ENCODE measurements around the gene MYH9.

MYH9 gene

DNA sequence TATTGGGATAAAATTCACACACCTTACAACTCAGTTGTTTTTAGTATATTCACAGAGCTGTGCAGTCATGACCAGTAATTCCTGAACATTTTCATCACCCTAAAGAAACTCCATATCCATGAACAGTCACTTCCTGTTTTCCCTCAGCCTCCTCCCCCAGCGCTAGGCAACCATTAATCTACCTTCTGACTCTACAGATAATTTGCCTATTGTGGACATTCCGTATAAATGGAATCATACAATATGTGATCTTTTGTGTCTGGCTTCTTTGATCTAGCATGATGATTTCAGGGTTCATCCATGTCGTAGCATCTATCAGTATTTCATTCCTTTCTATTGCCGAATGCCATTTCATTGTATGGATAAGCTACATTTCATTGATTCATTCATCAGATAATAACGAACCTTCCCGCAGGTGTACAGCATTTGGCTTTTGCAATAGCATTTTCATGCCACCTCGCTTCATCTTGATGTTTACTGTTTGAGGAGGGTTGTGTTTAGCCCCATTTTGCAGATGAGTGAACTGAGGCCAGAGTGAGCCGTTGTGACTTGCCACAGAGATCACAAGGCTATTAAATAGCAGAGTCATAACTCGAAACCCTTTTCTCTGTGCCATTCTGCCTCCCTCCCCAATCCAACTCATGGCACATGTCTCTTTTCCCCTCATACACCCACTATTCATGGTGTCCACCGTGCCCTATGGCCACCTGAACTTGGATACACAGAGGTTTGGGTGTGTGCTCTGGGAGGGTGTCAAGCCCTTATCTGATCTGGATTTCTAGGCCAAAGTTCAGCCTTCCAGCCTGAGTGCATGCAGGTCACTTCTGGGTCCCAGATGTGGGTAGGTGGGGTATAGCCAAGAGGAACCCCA, 11.1 kb upstream of the MYH9 start:
- no peaks in the 10 kb centered on the region for H3K9me2 ChIP-seq (replicated peaks; ENCODE audit: insufficient read depth, low read length)
- no peaks in the 10 kb centered on the region for H3K4me1 ChIP-seq (ENCODE audit: low read length)
- H3K4me2 ChIP-seq (ENCODE audit: low read depth, low read length): no peak overlapping the region
- no peak overlapping the region for H3K27ac ChIP-seq (ENCODE audit: low read length)
- no peaks in the 10 kb centered on the region for H3K9me3 ChIP-seq (replicated peaks; ENCODE audit: insufficient read depth, low read length)
- TF ChIP-seq EZH2phosphoT487 (IDR thresholded peaks at IDR 0.05; ENCODE audit: low read length): no peak
- no peak for TF ChIP-seq EZH2 (optimal IDR thresholded peaks at IDR 0.05; ENCODE audit: low read depth, low read length)
- TF ChIP-seq, protein P1, sequence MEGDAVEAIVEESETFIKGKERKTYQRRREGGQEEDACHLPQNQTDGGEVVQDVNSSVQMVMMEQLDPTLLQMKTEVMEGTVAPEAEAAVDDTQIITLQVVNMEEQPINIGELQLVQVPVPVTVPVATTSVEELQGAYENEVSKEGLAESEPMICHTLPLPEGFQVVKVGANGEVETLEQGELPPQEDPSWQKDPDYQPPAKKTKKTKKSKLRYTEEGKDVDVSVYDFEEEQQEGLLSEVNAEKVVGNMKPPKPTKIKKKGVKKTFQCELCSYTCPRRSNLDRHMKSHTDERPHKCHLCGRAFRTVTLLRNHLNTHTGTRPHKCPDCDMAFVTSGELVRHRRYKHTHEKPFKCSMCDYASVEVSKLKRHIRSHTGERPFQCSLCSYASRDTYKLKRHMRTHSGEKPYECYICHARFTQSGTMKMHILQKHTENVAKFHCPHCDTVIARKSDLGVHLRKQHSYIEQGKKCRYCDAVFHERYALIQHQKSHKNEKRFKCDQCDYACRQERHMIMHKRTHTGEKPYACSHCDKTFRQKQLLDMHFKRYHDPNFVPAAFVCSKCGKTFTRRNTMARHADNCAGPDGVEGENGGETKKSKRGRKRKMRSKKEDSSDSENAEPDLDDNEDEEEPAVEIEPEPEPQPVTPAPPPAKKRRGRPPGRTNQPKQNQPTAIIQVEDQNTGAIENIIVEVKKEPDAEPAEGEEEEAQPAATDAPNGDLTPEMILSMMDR (IDR thresholded peaks at IDR 0.05; ENCODE audit: low read length): no peak
- H3K36me3 ChIP-seq (replicated peaks; ENCODE audit: insufficient read depth, low read length): no peaks in the 10 kb centered on the region
- no peak overlapping the region for H3K4me3 ChIP-seq (ENCODE audit: low read length)
- no peaks in the 10 kb centered on the region for H4K20me1 ChIP-seq (ENCODE audit: insufficient read depth, low read length)
- no peaks in the 10 kb centered on the region for H3F3A ChIP-seq (ENCODE audit: insufficient read depth, low read length)
- no peaks in the 10 kb centered on the region for H3K79me2 ChIP-seq (ENCODE audit: low read length)
- no peak for DNase-seq
- no peak overlapping the region for H3K9ac ChIP-seq (ENCODE audit: low read length)
- H2AFZ ChIP-seq (ENCODE audit: low read length): no peak overlapping the region
- H3K27me3 ChIP-seq (replicated peaks; ENCODE audit: insufficient read depth, low read length): no peaks in the 10 kb centered on the region

DNA sequence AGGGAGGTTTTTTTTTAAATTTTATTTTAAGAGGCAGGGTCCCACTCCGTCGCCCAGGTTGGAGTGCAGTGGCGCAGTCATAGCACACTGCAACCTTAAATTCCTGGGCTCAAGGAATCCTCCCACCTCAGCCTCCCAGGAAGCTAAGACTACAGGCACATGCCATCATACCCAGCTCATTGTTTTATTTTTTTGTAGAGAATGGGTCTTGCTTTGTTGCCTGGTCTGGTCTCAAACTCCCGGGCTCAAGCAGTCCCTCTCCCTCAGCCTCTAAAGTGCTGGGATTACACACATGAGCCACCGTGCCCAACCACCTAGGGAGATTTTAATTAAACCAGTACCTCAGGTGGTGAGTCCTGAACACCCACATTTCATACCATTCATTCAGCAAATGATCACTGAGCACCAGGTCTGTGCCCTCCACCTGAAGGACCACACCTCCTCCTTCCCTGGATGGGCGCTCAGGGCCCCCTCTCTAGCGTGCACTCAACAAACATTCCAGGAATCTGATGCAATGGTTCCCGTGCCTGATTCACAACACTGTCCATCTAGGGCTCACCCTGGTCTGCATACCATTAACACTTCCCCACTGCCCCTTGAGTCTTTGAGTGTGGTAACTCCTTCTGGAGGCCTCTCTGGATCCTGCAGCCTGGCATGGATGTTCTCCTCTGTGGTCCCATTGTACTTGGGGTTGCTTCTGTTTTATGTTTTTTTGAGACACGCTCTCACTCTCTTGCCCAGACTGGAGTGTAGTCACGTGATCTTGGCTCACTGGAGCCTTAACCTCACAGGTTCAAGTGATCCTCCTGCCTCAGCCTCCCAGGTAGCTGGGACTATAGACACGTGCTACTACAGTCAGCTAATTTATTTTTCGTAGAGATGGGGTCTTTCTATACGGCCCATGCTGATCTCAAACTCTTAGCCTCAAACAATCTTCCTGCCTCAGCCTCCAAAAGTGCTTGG, 9.6 kb upstream of the MYH9 start:
- DNase-seq: no peak
- H3K4me1 ChIP-seq (ENCODE audit: low read length): no peaks in the 10 kb centered on the region
- no peak overlapping the region for H3K9ac ChIP-seq (ENCODE audit: low read length)
- no peak overlapping the region for H2AFZ ChIP-seq (ENCODE audit: low read length)
- H3K79me2 ChIP-seq (ENCODE audit: low read length): no peaks in the 10 kb centered on the region
- H3K27ac ChIP-seq (ENCODE audit: low read length): no peak overlapping the region
- H3K36me3 ChIP-seq (replicated peaks; ENCODE audit: insufficient read depth, low read length): no peaks in the 10 kb centered on the region
- H4K20me1 ChIP-seq (ENCODE audit: insufficient read depth, low read length): no peaks in the 10 kb centered on the region
- no peaks in the 10 kb centered on the region for H3K27me3 ChIP-seq (replicated peaks; ENCODE audit: insufficient read depth, low read length)
- no peak overlapping the region for H3K4me3 ChIP-seq (ENCODE audit: low read length)
- H3K4me2 ChIP-seq (ENCODE audit: low read depth, low read length): no peak overlapping the region
- H3F3A ChIP-seq (ENCODE audit: insufficient read depth, low read length): no peaks in the 10 kb centered on the region
- H3K9me2 ChIP-seq (replicated peaks; ENCODE audit: insufficient read depth, low read length): no peaks in the 10 kb centered on the region
- TF ChIP-seq, protein P1 (IDR thresholded peaks at IDR 0.05; ENCODE audit: low read length): no peak
- TF ChIP-seq EZH2 (optimal IDR thresholded peaks at IDR 0.05; ENCODE audit: low read depth, low read length) (no peak), EZH2phosphoT487 (IDR thresholded peaks at IDR 0.05; ENCODE audit: low read length) (no peak)
- H3K9me3 ChIP-seq (replicated peaks; ENCODE audit: insufficient read depth, low read length): no peaks in the 10 kb centered on the region

GRCh38 chr22:36395915-36396314, 8.1 kb upstream of the MYH9 start:
- Histone ChIP-seq H3K9ac (ENCODE audit: low read length) (no peak overlapping the region), H3K4me2 (ENCODE audit: low read depth, low read length) (no peak overlapping the region), H3K36me3 (replicated peaks; ENCODE audit: insufficient read depth, low read length) (no peaks in the 10 kb centered on the region), H2AFZ (ENCODE audit: low read length) (no peak overlapping the region), H3K4me3 (ENCODE audit: low read length) (no peak overlapping the region), H3F3A (ENCODE audit: insufficient read depth, low read length) (no peaks in the 10 kb centered on the region), H3K9me2 (replicated peaks; ENCODE audit: insufficient read depth, low read length) (no peaks in the 10 kb centered on the region), H3K4me1 (ENCODE audit: low read length) (no peaks in the 10 kb centered on the region), H3K9me3 (replicated peaks; ENCODE audit: insufficient read depth, low read length) (no peaks in the 10 kb centered on the region), H3K27me3 (replicated peaks; ENCODE audit: insufficient read depth, low read length) (no peaks in the 10 kb centered on the region), H4K20me1 (ENCODE audit: insufficient read depth, low read length) (no peaks in the 10 kb centered on the region), H3K27ac (ENCODE audit: low read length) (no peak overlapping the region), H3K79me2 (ENCODE audit: low read length) (no peaks in the 10 kb centered on the region)
- no peak for DNase-seq
- TF ChIP-seq, protein P1 (IDR thresholded peaks at IDR 0.05; ENCODE audit: low read length): no peak
- TF ChIP-seq EZH2 (optimal IDR thresholded peaks at IDR 0.05; ENCODE audit: low read depth, low read length): no peak
- TF ChIP-seq EZH2phosphoT487 (IDR thresholded peaks at IDR 0.05; ENCODE audit: low read length): no peak
